SK-N-SH treated with all-trans-retinoic acid at 6 μM for 48 hours (cell line): ENCODE results near the gene SEC14L2.

ENCODE experiments used
- ARNTL ChIP-seq: fragments of 450-650 bp; formaldehyde crosslinking; IDR thresholded peaks from 2 replicates; pipeline ENCODE4 v1.5.0; 2020; ENCODE audit warnings: low read depth, mild to moderate bottlenecking, moderate library complexity, borderline replicate concordance
- BACH2 ChIP-seq: fragments of 250-450 bp; sonication (Bioruptor Pico); IDR thresholded peaks from 2 replicates; pipeline ENCODE4 v1.9.0; 2021; ENCODE audit warnings: mild to moderate bottlenecking, borderline replicate concordance
- CSDC2 ChIP-seq: fragments of 250-450 bp; sonication (Bioruptor Pico); IDR thresholded peaks from 2 replicates; pipeline ENCODE4 v1.5.0; 2020; ENCODE audit warnings: mild to moderate bottlenecking, moderate library complexity
- GLIS3 ChIP-seq: fragments of 250-450 bp; sonication (Bioruptor Pico); IDR thresholded peaks from 2 replicates; pipeline ENCODE4 v1.5.0; 2020; ENCODE audit warnings: mild to moderate bottlenecking, moderate library complexity
- ISL1 ChIP-seq: fragments of 250-450 bp; sonication (Bioruptor Pico); IDR thresholded peaks from 2 replicates; pipeline ENCODE4 v2.1.2; 2022; ENCODE audit warnings: mild to moderate bottlenecking, moderate library complexity
- RARB ChIP-seq: fragments of 250-450 bp; sonication (Bioruptor Pico); IDR thresholded peaks from 2 replicates; pipeline ENCODE4 v1.8.0; 2021; ENCODE audit warnings: mild to moderate bottlenecking, moderate library complexity
- TCF4 ChIP-seq: fragments of 250-450 bp; sonication (Bioruptor Pico); IDR thresholded peaks from 2 replicates; pipeline ENCODE4 v1.8.0; 2021; ENCODE audit warnings: mild to moderate bottlenecking, moderate library complexity, borderline replicate concordance
- ZC3H10 ChIP-seq: fragments of 250-450 bp; sonication (Bioruptor Pico); IDR thresholded peaks from 2 replicates; pipeline ENCODE4 v1.5.1; 2021; ENCODE audit warnings: mild to moderate bottlenecking, moderate library complexity
- ZFP30 ChIP-seq: fragments of 450-650 bp; formaldehyde crosslinking; IDR thresholded peaks from 2 replicates; pipeline ENCODE4 v1.5.0; 2022; ENCODE audit warnings: mild to moderate bottlenecking, moderate library complexity
- TF ChIP-seq, protein P1 (sequence below): fragments of 250-450 bp; sonication (Bioruptor Pico); IDR thresholded peaks from 2 replicates; pipeline ENCODE4 v1.5.1; 2020; ENCODE audit warnings: low read depth, mild to moderate bottlenecking, moderate library complexity

GRCh38 chr22:30399718-30400117 lies 2.9 kb downstream of the SEC14L2 start:
- TF ChIP-seq ZFP30 (CRISPR knock-in tag) = no peak
- no peak for TF ChIP-seq GLIS3
- TF ChIP-seq ZC3H10 (CRISPR knock-in tag) = no peak
- TF ChIP-seq CSDC2 (CRISPR knock-in tag) = no peak
- no peak for TF ChIP-seq ARNTL
- no peak for TF ChIP-seq ISL1 (CRISPR knock-in tag)
- no peak for TF ChIP-seq TCF4 (CRISPR knock-in tag)
- TF ChIP-seq, protein P1, sequence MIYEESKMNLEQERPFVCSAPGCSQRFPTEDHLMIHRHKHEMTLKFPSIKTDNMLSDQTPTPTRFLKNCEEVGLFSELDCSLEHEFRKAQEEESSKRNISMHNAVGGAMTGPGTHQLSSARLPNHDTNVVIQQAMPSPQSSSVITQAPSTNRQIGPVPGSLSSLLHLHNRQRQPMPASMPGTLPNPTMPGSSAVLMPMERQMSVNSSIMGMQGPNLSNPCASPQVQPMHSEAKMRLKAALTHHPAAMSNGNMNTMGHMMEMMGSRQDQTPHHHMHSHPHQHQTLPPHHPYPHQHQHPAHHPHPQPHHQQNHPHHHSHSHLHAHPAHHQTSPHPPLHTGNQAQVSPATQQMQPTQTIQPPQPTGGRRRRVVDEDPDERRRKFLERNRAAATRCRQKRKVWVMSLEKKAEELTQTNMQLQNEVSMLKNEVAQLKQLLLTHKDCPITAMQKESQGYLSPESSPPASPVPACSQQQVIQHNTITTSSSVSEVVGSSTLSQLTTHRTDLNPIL (CRISPR knock-in tag) = no peak
- TF ChIP-seq RARB = no peak
- TF ChIP-seq BACH2 (CRISPR knock-in tag) = no peak
